ENCODE data around the gene EPS8L2. TPM values are rescaled to one million over a fixed set of nuclear protein-coding genes. Genes with fewer than 3 reads are reported as not detected.

The EPS8L2 gene
- total RNA-seq, 1 donor from 2014 or later: 111 TPM

DNA sequence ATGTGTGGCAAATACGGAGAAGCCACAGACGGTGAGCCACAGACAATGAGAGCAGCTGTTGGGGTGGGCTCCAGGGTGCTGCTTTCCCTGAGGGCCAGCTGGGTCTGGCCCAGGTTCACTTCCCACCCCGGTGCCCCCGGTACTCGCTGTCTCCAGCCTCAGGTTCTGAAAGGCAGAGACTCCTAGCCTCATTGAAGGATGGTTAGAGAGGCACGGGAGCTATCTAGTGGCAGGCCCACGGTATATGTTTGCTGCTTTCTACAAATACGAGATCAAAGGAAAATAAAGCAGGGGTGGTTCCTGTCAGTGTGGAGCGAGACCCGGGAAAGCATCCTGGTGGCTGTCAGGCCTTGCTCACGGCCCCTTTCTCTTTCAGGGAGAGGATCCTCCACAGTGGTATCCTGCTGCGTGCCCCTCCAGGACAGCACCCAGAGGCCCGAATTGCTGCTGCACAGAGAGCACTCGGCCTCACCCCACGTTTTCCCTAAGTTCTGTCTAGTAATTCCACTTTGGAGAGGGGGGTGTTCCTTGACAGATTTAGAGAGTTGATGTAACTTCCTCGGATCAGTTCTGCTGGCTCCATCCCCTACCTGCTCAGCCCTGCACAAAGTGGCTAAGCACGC is 7.4 kb upstream of the EPS8L2 start:
- DNase-seq (ENCODE audit: low spot score in 2 of 2, unreplicated experiment in 2 of 2): no peak
- no peak overlapping the region for H3K4me3 Mint-ChIP-seq
- H3K36me3 Mint-ChIP-seq: peaks cover 1% of the 10 kb centered on the region
- no peaks in the 10 kb centered on the region for H3K27me3 Mint-ChIP-seq (ENCODE audit: low read depth)
- H3K4me1 Mint-ChIP-seq: peaks cover 24% of the 10 kb centered on the region
- TF ChIP-seq, protein P1, sequence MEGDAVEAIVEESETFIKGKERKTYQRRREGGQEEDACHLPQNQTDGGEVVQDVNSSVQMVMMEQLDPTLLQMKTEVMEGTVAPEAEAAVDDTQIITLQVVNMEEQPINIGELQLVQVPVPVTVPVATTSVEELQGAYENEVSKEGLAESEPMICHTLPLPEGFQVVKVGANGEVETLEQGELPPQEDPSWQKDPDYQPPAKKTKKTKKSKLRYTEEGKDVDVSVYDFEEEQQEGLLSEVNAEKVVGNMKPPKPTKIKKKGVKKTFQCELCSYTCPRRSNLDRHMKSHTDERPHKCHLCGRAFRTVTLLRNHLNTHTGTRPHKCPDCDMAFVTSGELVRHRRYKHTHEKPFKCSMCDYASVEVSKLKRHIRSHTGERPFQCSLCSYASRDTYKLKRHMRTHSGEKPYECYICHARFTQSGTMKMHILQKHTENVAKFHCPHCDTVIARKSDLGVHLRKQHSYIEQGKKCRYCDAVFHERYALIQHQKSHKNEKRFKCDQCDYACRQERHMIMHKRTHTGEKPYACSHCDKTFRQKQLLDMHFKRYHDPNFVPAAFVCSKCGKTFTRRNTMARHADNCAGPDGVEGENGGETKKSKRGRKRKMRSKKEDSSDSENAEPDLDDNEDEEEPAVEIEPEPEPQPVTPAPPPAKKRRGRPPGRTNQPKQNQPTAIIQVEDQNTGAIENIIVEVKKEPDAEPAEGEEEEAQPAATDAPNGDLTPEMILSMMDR (IDR thresholded peaks at IDR 0.05; ENCODE audit: unreplicated experiment): no peak
- no peaks in the 10 kb centered on the region for H3K9me3 Mint-ChIP-seq
- H3K27ac Mint-ChIP-seq: no peak overlapping the region

DNA sequence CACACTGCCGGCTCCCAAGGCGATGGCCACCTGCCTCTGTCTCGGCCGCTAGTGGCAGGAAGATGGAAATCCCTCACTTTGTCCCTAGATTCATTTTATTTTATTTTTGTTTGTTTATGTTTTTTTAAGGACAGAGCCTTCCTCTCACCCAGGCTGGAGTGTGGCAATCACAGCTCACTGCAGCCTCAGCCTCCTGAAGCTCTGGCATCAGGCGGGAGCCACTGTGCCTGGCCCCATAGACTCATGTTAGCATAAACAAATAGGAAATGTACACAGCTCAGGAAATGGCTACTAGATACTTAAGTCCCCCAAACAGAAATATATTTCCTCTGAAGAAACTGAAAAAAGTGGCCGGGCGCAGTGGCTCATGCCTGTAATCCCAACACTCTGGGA is 6.9 kb upstream of the EPS8L2 start:
- Mint-ChIP-seq H3K27ac (no peak overlapping the region), H3K9me3 (no peaks in the 10 kb centered on the region), H3K4me1 (peaks cover 21% of the 10 kb centered on the region), H3K36me3 (peaks cover 1% of the 10 kb centered on the region), H3K4me3 (no peak overlapping the region), H3K27me3 (ENCODE audit: low read depth) (no peaks in the 10 kb centered on the region)
- no peak for DNase-seq (ENCODE audit: low spot score in 2 of 2, unreplicated experiment in 2 of 2)
- TF ChIP-seq, protein P1 (IDR thresholded peaks at IDR 0.05; ENCODE audit: unreplicated experiment): no peak

DNA sequence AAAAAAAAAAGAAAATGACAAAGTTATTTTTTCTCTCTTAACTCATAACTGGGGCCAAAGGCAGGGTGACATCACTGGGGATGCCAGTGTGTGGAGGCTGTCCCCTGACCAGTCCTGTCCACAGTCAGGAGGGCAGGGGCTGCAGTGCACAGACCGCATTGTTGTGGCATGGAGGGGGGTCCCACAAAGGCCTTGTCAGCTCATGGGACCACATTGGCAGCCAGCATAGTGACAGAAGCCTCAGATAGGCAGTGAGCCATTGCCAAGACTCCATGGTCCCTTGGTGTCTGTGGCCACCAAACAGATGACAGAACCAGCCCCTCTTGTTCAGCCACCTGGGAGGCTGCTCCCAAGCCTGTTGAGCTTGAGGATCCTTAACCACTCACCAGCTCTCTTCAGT is 6.3 kb upstream of the EPS8L2 start:
- Mint-ChIP-seq H3K9me3 (no peaks in the 10 kb centered on the region), H3K36me3 (peaks cover 1% of the 10 kb centered on the region), H3K27me3 (ENCODE audit: low read depth) (no peaks in the 10 kb centered on the region), H3K4me1 (peaks cover 21% of the 10 kb centered on the region), H3K4me3 (no peak overlapping the region), H3K27ac (no peak overlapping the region)
- no peak for DNase-seq (ENCODE audit: low spot score in 2 of 2, unreplicated experiment in 2 of 2)
- TF ChIP-seq, protein P1 (IDR thresholded peaks at IDR 0.05; ENCODE audit: unreplicated experiment): no peak

DNA sequence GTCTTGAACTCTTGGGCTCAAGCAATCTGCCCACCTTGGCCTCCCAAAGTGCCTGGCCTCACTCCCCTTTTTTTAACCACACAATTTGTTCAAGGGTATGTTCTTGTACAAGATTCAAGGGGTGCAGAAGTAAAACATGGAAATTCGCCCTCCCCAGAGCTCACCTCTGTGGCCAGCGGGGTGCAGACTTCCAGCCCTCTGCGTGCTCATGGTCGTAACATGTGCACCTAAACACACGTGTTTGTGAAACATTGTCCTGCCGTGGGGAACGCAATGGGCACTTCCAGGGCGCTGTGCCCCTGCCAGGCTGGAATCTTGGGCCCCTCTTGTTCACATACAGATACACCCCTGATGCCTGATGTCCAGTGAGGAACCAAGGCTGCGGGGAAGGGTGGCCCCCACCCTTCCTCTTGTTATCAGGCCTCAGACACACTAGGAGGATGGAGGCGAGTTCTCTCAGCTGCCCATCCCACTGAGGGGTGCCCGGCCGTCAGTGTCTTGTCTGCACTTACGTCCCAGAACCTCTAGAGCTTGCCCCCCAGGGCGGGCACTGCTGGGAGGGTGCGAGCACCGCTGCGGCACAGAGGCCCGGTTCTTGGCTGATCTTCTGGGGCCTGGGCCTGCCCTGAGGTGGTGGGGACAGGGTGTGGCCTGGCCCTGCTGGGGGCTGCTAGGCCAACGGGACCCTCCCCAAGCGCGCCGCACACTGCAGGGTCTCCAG is 4.1 kb upstream of the EPS8L2 start:
- TF ChIP-seq, protein P1 (IDR thresholded peaks at IDR 0.05; ENCODE audit: unreplicated experiment): no peak
- no peak overlapping the region for H3K4me3 Mint-ChIP-seq
- no peak overlapping the region for H3K27ac Mint-ChIP-seq
- no peak for DNase-seq (ENCODE audit: low spot score in 2 of 2, unreplicated experiment in 2 of 2)
- H3K36me3 Mint-ChIP-seq: peaks cover 1% of the 10 kb centered on the region
- peaks cover 2% of the 10 kb centered on the region for H3K27me3 Mint-ChIP-seq (ENCODE audit: low read depth)
- H3K9me3 Mint-ChIP-seq: no peaks in the 10 kb centered on the region
- H3K4me1 Mint-ChIP-seq: peaks cover 16% of the 10 kb centered on the region

DNA sequence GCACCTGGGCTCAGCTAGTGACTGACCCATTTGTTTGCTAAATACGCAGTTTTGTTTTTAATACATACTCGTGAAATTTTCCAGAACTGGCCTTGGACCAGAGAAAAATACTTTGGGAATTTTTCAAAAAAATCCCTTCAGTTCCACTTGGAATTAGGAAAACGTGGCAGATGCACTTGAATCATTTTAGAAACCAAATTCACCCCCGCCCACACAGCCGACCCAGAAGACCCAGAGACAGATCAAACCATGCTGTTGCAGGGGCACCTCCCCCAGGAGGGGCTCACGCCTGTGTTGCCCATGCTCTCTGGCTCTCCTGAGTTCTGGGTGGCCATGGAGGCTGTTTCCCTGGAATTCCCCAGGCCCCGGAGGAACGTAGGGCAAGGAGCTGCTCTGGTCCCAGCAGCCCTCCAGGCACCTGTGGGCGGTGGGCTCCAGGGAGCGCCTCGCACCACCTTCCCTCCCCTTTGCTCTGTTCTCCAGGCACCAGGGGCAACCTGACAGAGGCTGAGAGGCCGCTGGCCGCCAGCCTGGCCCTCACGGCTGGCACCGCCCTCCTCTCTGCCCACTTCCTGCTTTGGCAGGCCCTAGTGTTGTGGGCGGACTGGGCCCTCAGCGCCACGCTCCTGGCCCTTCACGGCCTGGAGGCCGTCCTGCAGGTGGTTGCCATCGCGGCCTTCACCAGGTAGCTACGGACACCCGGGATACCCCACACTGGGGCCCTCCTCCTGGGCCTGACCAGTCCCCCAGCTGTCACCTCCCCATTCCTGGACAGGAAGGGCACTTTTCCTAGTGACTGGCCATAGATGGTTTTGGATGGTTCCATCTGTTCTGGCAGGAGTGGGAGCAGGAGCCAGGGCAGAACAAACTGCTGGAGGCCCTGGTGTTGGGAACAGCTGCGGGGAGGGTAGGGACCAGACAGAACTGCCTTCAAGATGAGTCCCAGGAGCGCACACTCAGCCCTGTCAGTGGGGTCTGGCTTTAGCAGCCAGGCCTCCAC is 3.3 kb upstream of the EPS8L2 start:
- no peak overlapping the region for H3K4me3 Mint-ChIP-seq
- peaks cover 6% of the 10 kb centered on the region for H3K27me3 Mint-ChIP-seq (ENCODE audit: low read depth)
- DNase-seq (ENCODE audit: low spot score in 2 of 2, unreplicated experiment in 2 of 2): no peak
- H3K27ac Mint-ChIP-seq: no peak overlapping the region
- H3K4me1 Mint-ChIP-seq: peaks cover 16% of the 10 kb centered on the region
- TF ChIP-seq, protein P1 (IDR thresholded peaks at IDR 0.05; ENCODE audit: unreplicated experiment): no peak
- peaks cover 1% of the 10 kb centered on the region for H3K36me3 Mint-ChIP-seq
- no peaks in the 10 kb centered on the region for H3K9me3 Mint-ChIP-seq
